Esophagus squamous epithelium (tissue), 5 donors: ENCODE measurements around the gene CRP. TPM values are rescaled to one million over a fixed set of nuclear protein-coding genes. Genes with fewer than 3 reads are reported as not detected.

Source experiments
- DNase-seq: peaks from one replicate; lab custom pipeline; 2025; lab: John Stamatoyannopoulos, UW
- H3K27ac ChIP-seq, 4 donors: fragments of 200-600 bp; sonication (generic); one replicate each; pipeline ENCODE4 v1.5.1; 2016 to 2019; ENCODE audit warnings: mild to moderate bottlenecking in 1 of 4
- H3K27me3 ChIP-seq, 4 donors: fragments of 200-600 bp; sonication (generic); 1 replicate in 3 of 4; 2 replicates in 1 of 4; pipeline versions ENCODE4 v1.5.1 to v1.6.0; 2017 to 2021; ENCODE audit warnings: antibody characterized with exemption in 1 of 4
- H3K36me3 ChIP-seq, 3 donors: fragments of 200-600 bp; sonication (generic); one replicate each; pipeline ENCODE4 v1.5.1; 2016 to 2019
- H3K4me1 ChIP-seq, 3 donors: fragments of 200-600 bp; sonication (generic); one replicate each; pipeline ENCODE4 v1.5.1; 2017 to 2019
- H3K4me3 ChIP-seq, 4 donors: fragments of 200-600 bp; sonication (generic); 1 replicate in 3 of 4; 2 replicates in 1 of 4; pipeline ENCODE4 v1.5.1; 2016 to 2019; ENCODE audit warnings: mild to moderate bottlenecking in 2 of 4, moderate library complexity in 1 of 4
- H3K9me3 ChIP-seq, 3 donors: fragments of 200-600 bp; sonication (generic); one replicate each; pipeline ENCODE4 v1.5.1; 2016 to 2019
- CTCF ChIP-seq, 6 experiments: fragments of 450-650 bp in 4 of 6; fragments of 200-600 bp in 2 of 6; sonication (generic) in 2 of 6; IDR thresholded peaks; one replicate each; pipeline ENCODE4 v1.5.1; 2016 to 2019; ENCODE audit warnings: antibody characterized with exemption in 6 of 6, mild to moderate bottlenecking in 4 of 6, moderate library complexity in 4 of 6
- POLR2A ChIP-seq, 4 donors: fragments of 450-650 bp; IDR thresholded peaks; one replicate each; pipeline ENCODE4 v1.6.1; 2017; ENCODE audit warnings: antibody characterized with exemption in 4 of 4, mild to moderate bottlenecking in 4 of 4, moderate library complexity in 3 of 4
- WGBS, 2 donors: methylation state at CpG; one replicate each; pipeline ENCODE4 v1.1.5; 2018; 5-methylcytosine and 5-hydroxymethylcytosine counted together
- intact Hi-C: fragments of 100-400 bp; cut with DNase I; formaldehyde crosslinking; loops from one replicate; pipeline ENCODE4 v1.15.0; 2022
- total RNA-seq, 4 donors: library from RNA; depleted of rRNA; stranded (reverse); fragments of >200 nt; gene quantifications; one replicate each; pipeline ENCODE4 v1.1.0, GENCODE V29; 2016
- donor health status: DM: yes; HTN: yes; CAD: no.

The CRP gene
- total RNA-seq, 4 donors from 2014 or later = not detected

GRCh38 chr1:159704481-159704880 is 9.9 kb downstream of the CRP start:
- no peak overlapping the region for H3K4me3 ChIP-seq
- no peak for TF ChIP-seq POLR2A (IDR thresholded peaks at IDR 0.05)
- no peak for TF ChIP-seq CTCF (IDR thresholded peaks at IDR 0.05)
- H3K27me3 ChIP-seq = no peaks in the 10 kb centered on the region
- DNase-seq = no peak
- intact Hi-C loops = no loop called here
- H3K4me1 ChIP-seq = no peaks in the 10 kb centered on the region
- whole genome bisulfite sequencing, 2 donors = 45 to 54% methylated on average over 1 of the region's 1 CpG
- no peak overlapping the region for H3K27ac ChIP-seq
- no peaks in the 10 kb centered on the region for H3K9me3 ChIP-seq
- H3K36me3 ChIP-seq = no peaks in the 10 kb centered on the region

GRCh38 chr1:159700312-159700711 is 14.1 kb downstream of the CRP start:
- H3K36me3 ChIP-seq = no peaks in the 10 kb centered on the region
- no peaks in the 10 kb centered on the region for H3K9me3 ChIP-seq
- H3K4me3 ChIP-seq = no peak overlapping the region
- intact Hi-C loops = no loop called here
- no peak overlapping the region for H3K27ac ChIP-seq
- H3K4me1 ChIP-seq = no peaks in the 10 kb centered on the region
- WGBS, 2 donors = 65 to 66% methylated on average over 7 of the region's 7 CpGs
- DNase-seq = no peak
- no peak for TF ChIP-seq CTCF (IDR thresholded peaks at IDR 0.05)
- no peak for TF ChIP-seq POLR2A (IDR thresholded peaks at IDR 0.05)
- no peaks in the 10 kb centered on the region for H3K27me3 ChIP-seq

- no peak for TF ChIP-seq CTCF (IDR thresholded peaks at IDR 0.05)
- intact Hi-C loops = no loop called here
- Histone ChIP-seq H3K4me1 (no peaks in the 10 kb centered on the region), H3K36me3 (no peaks in the 10 kb centered on the region), H3K4me3 (no peak overlapping the region), H3K9me3 (no peaks in the 10 kb centered on the region), H3K27me3 (no peaks in the 10 kb centered on the region), H3K27ac (no peak overlapping the region)
- WGBS, 2 donors = 63 to 76% methylated on average over 3 of the region's 3 CpGs
- DNase-seq = no peak
Observed at GRCh38 chr1:159699653-159700052, 14.7 kb downstream of the CRP start.

GRCh38 chr1:159699246-159699645 is 15.1 kb downstream of the CRP start:
- no peak overlapping the region for H3K27ac ChIP-seq
- H3K4me3 ChIP-seq = no peak overlapping the region
- no peaks in the 10 kb centered on the region for H3K36me3 ChIP-seq
- H3K27me3 ChIP-seq = no peaks in the 10 kb centered on the region
- no peak for TF ChIP-seq POLR2A (IDR thresholded peaks at IDR 0.05)
- TF ChIP-seq CTCF (IDR thresholded peaks at IDR 0.05) = no peak
- no peak for DNase-seq
- intact Hi-C loops = no loop called here
- no peaks in the 10 kb centered on the region for H3K9me3 ChIP-seq
- H3K4me1 ChIP-seq = no peaks in the 10 kb centered on the region

- no peak for DNase-seq
- no peak overlapping the region for H3K27ac ChIP-seq
- no peaks in the 10 kb centered on the region for H3K36me3 ChIP-seq
- H3K9me3 ChIP-seq = no peaks in the 10 kb centered on the region
- H3K27me3 ChIP-seq = no peaks in the 10 kb centered on the region
- intact Hi-C loops = no loop called here
- no peak overlapping the region for H3K4me3 ChIP-seq
- TF ChIP-seq POLR2A (IDR thresholded peaks at IDR 0.05) (no peak), CTCF (IDR thresholded peaks at IDR 0.05) (no peak)
- no peaks in the 10 kb centered on the region for H3K4me1 ChIP-seq
Observed at GRCh38 chr1:159687511-159687910, 26.9 kb downstream of the CRP start.
